Retina (tissue), 1 donor: Measurements from ENCODE around the gene FEM1B.

Experiments
- DNase-seq: peaks from one replicate; pipeline ENCODE4 v3.0.0-alpha.2; 2016

FEM1B gene

DNA sequence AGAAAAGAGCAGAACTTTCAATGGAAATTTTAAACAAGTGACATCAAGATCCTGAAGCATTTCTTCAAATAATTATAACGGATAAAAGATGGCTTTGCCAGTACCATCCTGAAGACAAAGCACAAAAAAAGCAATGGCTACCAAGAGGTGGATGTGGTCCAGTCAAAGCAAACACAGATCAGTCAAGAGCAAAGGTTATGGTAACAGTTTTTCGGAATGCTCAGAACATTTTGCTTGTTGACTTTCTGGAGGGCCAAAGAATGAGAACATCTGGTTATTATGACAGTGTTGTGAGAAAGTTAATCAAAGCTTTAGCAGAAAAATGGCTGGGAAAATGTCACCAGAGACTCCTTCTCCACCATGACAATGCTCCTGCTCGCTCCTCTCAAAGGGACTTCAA lies 31.5 kb downstream of the FEM1B start:
- DNase-seq: no peak

DNA sequence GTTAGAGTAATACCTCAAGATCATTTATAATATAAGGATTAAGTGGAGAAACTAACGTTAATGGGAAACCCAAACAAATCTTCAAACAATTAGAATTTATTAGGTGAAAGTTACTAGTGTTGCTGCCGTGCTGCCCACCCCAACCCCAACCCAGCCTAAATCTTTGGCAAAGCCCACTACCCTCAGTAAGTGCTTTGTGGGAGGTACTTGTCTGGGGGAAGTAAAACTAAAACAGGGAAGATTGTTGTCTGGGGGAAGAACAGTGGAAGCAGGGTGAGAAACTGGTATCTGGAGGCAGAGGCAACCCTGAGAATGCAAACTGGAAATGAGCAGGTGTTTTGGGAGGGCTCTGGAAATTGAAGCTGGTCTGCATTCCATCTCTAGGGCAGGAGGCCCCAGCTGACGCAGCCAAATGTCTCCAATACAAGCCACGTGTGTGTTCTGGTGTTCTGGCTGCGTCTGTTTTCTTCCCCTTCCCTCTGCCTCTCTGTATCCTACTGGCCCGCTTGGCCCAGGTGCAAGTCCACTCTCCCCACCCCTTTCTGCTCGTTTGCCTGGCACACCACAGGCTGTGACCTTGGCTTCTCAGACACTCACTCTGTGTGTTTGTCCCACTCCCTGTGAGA lies 32.7 kb downstream of the FEM1B start:
- no peak for DNase-seq

DNA sequence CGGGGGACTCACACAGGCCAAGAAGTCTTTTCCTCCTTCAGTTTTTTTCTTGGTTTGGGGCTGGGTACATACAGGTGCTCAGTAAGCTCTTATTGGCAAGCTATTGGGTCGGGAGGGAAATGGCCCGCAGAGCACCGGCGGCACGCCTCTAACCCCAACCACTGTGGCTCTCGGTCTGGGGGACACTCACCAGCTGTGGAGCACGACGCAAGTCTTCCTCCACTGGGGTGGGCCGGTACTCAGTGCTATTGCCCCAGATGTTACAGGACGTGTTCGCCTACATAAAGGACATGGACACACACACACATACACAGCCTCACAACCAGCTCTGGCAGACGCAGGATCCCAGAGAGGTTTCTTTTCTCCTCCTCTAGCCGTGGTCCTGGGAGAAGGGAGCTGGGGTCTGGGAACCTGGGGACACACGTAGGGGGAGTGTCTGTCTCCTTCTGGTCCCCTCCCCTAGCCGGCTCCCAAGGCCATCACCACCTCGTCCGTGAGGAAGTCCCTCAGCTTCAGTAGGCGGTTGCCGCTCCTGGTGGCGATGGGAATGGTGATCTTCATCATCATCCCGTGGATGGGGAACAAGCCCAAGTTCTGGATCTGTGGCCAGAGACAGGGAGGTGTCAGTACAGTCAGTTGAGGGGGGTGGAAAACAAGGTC lies 33.4 kb downstream of the FEM1B start:
- DNase-seq: no peak

DNA sequence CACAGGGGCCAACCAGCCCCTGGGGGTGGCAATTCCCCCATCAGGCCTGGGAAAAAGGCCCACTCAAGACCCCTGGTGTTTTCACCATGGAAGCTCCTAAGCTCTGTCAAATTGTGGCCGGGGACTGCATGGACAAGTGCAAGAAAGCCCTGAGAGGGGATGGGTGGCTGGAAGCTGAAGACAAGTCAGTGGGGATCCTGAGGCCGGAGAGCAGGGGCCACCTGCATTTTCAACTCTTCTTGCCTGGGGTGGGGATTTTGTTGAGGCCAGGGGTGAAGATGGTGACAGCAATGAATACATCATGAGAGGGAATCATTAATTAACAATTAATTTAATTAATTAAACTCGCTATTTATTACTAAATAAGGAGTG lies 33.9 kb downstream of the FEM1B start:
- DNase-seq: no peak

DNA sequence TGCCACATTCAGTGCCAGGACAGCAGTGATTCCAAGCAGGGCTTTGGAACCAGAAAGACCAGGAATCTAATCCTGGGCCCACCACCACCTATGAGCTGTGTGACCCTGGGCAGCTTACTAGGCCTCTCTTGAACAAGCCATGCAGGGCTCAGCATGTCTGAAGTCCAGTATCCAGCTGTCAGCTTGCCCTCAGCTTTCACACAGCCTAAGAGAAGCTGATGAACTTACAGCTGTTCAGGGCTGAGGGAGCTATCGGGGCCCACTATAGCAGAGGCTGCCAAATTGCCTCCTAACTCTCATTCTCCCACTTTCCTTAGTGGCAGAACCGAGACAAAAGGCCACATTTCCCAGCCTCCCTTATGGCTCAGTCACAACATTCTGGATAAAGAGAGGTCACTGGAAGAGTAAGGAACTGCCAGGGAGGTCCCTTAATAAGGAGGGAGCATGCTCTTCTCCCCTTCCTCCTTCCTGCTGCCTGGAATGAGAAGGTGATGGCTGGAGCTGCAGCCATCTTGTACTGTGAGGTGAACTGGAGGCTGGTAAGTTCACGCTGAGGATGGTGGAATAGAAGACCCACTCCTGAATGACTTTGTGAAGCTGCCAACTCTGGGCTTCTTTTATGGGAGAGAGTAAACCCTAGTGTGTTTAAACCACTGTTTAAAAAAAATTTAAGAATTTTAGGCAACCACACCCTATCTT lies 34.5 kb downstream of the FEM1B start:
- DNase-seq: no peak

DNA sequence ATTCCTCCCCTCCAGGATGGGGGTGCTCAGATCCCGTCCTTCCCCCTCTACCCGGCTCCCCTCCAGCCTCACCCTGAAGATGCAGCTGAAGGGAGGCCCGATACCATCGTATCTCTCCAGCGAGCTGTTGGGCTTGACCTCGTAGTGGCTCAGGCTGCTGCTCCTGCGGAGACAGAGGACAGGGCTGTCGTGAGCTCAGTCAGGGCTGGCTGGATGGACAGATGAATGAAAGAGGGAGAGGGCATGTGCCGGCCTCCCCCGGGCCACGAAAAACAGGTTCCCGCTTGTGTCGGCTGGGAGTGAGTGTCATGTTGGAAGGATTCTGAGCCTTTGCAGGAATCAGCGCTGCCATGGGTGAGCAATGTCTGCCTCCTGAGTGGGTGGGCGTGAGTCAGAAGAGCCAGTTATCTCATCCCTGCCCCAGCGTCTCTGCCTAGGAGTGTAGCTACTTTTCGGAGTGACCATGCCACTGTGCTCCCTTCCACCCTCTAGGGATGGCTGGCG lies 35.2 kb downstream of the FEM1B start:
- DNase-seq: no peak

DNA sequence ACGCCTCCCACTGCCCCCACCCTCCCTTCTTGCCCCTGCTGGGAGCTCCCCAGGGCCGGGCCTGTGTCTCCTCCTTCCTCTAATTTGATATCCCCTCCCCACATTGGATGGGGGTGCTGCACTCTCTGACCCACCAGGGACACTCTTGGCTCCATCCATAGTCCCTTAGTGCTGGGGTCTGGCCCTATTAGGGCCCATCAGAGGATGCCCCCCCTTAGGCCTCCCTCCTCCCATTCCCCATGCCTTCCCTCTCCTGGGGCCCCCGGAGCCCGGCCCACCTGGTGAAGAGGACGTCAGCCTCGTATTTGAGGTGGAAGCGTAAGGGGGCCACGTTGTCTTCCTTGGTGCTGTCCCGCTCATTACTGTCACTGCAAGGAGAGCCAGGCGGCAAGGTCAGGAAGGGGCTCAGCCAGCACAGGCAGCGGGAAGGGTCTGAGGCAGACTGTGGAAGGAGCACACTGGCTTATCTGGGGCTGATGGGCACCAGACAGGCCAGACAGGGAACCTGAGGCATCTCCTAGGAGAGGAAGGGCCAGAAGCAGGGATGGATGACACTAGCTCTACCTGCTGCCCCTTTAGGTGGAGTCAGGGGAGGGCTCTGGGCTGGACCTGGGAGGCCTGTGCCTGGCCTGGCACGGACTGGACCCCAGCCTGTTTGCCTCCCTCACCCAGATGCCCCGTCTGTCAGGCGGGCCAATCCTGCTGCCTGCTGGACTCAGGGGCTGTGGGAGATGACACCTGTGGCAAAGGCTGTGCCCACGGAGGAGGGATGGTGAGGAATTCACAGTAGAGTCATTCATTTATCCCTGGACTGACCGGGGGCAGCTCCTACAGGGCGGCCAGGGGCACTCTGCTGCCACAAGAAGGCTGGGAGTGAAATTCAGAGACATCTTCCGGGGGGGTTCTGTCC lies 36.2 kb downstream of the FEM1B start:
- no peak for DNase-seq

DNA sequence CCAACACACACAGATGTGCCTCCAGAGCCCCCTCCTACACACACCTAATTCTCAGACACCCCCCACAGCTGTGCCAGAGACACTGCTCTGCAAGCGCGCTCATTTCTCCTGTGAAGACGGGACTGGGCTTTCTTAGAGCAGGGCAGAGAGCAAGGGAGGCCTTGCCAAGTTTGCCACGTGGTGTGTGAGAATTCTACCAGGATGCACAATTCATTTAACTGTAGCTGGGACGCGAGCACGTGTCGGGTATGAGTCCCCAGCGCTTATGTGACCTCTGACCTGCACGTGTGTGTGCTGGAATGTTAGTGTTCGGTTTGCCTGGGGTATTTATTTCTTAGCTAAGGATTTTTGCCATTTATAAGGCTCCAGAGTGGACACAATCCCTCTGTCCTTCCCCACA lies 37.0 kb downstream of the FEM1B start:
- DNase-seq: no peak

DNA sequence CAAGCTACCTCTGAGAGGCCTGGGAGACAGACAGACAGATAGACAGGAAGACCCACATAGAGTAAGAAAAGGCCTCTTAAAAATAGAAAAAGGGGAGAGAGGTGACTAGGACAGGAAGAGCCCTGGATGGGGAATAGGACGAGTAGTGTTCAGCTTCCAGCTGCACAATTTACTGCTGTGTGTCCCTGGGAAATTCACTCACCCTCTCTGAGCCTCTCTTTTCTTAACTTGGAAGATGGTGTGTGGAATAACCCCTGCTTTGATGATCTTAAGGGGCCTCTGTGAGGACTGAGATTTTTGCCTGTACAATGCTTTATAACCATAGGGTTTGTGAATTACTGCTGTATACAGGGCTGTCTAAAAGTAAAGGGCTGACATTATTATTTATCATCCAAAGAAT lies 37.5 kb downstream of the FEM1B start:
- no peak for DNase-seq

DNA sequence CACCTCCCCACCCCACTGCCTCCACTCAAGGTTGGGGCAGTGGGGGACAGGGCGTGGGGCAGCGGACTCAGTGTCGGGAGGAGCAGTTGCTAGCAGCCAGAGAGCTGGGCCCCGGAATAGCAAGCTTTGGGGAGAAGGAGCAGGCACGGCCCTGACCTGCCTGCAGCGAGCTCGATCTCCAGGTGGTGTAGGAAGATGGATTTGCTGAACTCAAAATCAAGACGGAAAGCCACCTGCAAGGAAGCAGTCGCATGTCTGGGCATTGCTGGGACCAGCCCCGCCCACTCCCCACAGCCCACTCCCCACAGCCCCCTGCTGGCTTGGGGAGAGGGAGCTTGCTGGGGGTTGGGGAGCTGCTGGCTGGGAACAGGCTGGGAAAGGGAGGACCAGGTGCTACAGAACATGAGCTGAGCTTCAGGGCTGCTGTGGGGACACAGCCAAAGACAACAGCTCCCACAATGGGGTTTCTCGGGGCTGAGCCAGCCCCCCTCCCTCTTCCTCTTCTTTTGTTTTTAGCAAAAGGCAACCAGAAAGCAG lies 38.0 kb downstream of the FEM1B start:
- DNase-seq: no peak

DNA sequence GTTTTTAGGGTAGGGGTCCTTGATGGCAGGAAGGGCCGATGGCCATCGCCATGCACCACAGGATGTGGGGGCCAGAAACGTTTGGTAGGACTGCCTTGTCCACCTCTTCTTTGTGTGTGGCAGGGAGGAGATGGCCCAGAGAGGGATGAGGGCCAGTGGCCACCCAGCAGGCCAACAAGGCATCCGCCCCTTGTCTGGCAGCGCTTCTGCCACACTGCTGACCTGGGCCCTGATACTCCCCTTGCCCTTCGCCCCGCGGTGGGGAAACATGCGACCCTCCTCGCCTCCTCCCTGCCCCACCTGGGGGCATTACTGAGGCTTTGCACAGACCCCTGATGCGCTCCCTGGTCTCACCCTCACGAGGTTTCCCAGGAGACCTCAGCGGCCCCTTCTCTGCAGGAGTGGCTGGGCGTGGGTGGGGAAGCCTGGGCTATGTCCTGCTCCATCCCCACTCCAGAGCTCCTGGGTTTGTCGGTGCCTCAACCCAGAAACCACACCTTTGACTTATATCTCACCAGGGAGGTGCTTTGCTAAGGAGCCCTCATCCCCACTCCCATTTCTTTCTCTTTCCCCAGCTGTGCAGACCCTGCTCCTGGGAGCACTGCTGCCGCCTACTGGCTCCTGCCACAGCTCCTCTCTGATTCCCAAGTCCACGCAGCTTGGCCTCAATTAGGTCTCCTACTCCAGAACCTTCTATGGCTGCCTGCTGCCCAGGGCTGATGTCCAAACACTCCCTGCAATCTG lies 38.7 kb downstream of the FEM1B start:
- peak; percentile 40 for DNase-seq

DNA sequence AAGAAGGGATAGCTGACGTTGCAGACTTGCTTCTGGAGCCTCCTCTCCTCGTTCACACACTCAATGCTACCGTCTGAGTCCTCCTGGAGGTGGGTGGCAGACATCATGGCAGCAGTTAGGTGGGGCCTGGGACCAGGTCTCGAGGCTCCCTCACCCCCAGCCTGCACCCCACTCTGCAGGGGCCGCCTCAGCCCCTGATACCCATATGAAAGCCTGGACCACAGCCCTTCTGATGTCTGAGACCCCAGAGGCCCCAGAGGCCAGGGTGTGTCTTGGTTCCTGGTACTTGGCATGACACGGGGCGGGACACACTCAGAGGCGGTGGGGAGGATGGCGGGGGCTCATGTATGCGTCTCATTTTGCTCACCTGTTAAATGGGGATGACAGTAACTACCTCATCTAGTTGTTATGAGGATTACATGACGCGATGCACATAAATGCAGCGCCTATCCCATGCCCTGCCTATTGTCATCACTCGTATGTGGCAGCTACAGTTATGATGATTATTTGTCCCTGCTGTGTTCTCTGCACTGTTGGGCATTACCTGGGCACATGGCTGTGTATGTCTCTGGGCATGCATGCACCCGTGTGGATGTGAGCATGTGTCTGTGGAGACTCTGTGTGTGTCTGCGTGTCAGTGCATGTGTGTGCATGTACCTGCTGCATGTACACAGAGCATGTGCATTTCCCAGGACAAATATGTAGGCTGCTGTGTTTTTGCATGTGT lies 39.9 kb downstream of the FEM1B start:
- DNase-seq: no peak

DNA sequence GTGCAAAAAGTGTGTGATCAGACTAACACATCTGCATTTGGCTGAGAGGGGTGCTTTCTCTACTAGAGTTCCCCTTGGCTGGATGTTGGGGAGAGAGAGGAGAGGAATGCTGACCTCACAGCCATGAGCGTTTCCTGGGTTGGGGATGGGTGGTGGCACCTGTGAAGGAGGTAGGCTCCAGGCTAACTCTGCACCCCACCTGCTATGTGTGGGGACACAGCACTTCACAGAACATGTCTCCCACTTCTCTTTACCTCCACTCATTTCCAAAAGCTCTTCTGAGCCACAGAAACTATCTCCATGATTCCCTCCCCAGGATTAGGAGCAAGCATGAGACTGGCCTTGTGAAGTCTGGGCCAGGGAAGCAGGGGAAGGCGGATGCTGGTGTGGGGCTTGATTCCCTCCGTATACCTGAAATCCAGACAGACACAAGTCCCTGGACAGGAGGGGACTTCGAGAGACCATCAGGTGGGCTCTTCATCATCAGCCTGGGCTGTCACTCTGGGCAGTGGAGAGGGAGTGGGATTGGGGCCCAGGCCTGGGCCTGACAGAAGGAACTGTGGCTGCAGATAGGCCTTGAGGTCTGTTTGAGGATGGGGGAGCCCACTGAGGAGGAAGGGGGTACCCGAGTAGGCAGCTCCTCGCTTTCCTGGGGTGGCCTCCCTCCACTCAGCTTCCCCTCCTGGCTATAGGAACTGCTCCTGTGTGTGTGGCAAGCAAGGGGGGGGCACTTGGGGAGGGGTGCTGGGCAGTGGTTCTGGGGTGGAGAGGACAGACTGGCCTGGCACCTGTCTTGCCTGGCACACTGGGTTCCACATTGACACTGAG lies 40.7 kb downstream of the FEM1B start:
- no peak for DNase-seq

DNA sequence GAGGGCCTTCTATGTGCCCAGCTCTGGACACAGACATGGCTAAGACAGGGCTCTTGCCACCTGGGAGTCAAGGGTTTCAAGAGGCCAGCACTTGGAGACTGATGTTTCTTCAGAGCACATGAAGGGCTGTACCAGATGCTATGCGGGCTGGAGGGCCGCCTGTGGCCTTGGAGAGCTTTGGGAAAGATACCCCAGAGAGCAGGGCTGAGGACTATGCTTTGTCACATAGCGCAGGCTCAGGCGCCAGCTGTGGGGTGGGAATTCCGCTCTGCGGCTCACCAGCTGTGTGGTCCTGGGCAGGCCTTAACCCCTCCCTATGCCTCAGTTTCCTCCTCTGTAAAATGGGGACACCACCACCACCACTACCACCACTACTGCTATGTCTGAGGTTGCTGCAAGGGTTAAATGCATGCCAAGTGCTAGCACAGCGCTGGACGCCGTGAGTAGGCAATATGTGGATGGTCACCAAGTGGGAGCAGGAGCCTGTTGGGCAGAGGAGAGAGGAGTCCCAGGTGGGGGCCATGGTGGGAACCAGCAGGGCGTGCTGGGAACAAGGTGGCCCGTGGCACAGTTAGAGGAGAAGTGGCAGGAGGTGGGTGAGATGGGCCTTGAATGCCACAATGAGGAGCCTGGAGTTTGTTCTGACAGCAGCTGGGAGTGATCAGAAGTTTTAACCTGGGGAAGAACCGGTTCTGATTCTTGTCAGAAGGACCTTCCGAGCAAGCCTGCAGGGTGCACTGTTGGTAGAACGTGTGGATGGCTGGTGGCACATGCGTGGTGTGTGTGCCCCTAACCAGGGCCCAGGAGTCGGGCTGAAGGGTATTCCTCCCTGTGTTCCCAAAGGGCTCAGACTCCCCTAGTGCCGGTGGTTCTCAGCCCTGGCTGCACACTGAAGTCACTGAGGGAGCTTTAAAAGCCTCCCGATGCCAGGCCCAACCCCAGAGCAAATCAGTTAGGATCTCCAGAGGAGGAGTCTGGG lies 41.7 kb downstream of the FEM1B start:
- DNase-seq: no peak

DNA sequence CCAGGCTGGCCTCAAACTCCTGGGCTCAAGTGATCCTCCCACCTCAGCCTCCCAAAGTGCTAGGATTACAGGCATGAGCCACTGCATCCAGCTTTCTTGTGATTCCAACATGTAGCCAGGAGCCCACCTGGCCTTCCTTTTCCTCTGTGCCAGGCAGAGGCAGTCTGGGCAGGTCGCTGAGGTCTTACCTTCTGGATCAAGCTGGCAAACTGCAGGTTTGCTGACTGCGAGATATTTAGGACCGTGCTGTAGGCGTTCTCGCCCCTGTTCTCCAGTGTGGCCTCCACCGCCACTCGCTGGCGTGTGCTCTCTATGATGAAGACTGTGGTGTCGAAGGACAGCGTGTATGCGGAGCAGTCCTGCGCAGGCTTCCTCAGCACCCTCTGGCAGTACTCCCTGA lies 42.5 kb downstream of the FEM1B start:
- no peak for DNase-seq

DNA sequence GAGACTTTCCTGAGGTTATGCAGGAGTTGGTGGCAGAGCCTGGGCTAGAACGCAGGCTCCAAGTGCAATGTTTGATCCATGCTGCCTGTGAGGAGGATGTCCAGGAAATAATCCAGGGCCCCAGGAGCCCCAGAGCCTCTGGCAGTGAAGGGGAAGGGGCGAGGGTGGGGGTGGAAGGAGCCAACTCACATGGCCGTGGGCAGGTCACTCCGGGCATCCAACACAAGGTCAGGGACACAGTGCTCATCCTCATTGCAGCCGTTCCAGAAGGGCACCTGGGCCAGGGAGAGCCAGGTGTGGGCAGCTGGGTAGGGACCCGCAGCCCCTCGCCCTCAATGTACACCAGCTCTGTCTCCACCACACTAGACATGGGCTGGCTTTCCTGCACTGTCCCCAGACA lies 43.7 kb downstream of the FEM1B start:
- no peak for DNase-seq

DNA sequence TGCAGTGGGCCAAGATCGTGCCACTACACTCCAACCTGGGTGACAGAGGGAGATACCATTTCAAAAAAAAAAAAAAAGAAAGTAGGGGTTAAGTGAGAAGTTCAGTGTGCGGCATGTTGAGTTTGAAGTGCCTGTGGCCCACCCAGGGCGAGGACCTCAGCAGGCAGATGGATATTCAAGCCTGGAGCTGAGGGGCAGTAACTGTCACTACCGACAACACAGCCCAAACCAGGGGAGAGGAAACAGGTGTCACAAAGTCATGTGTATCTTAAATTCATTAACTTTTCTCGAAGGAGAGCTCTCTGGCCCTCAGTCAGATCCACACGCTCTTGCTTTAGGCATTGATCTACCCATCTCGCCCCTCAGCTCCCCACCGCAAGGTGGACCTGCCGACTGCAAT lies 45.3 kb downstream of the FEM1B start:
- DNase-seq: no peak

DNA sequence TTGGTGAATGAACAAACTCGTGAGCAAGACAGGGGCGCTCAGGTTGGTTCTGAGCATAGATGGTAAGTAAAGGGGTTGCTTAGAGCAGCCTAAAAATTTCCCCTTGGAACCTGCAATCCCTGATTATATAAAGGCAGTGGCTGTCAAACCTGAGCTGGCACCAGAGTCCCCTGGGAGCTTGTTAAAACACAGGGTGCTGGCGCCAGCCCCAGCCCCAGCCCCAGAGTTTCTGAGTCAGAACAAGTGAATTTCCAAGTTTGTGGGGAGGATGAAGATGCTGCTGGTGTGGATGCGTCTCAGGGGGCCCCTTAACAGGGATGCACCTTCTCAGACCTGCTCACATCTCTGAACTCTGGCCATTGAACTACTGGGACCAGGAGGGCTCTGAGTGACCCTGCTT lies 48.2 kb downstream of the FEM1B start:
- DNase-seq: no peak

DNA sequence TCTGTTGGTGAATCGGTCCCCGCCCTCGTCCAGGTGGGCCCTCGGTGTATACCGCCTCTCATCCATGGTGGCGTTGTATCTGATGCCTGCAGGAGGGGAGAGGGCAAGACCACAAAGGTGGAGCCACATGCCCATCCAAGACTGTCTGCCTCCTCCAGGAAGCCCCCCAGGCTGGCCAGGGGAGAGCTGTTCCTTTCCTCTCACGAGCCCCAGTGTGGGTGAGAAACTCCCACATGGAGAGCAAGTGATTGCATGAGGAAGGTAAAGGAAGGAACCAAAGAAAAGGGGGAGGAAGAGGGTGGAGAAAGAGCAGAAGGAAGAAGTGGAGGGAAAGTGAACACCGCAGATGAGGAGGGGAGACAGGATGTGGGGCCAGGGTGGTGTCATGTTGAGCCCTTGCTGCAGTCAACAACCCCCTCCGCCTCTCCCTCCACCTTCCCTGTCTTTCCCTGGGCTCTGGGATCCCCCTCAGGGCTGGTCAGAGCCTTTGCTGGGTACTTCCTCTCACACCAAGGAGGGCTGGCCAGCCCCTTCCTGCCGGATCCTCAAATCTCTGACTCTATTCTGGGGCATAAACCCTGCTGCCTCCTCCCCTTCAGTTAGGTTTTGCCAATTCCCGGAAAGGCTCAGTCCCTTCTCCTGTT lies 49.3 kb downstream of the FEM1B start:
- DNase-seq: no peak
